H9 (cell line): ENCODE measurements around the gene SGSM2. TPM values are rescaled to one million over a fixed set of nuclear protein-coding genes. Genes with fewer than 3 reads are reported as not detected.

Experiments
- DNase-seq: peaks from one replicate; pipeline ENCODE4 v3.0.0-alpha.2; 2017
- H2AFZ ChIP-seq: one replicate; pipeline ENCODE4 v1.6.1; 2013; ENCODE audit warnings: mild to moderate bottlenecking, low read length, control low read depth, moderate library complexity
- H2AK5ac ChIP-seq: 2 replicates; pipeline ENCODE4 v1.6.1; 2013; ENCODE audit warnings: low read length, control low read depth, mixed read lengths; ENCODE audit not compliant: insufficient read length
- H2BK120ac ChIP-seq: one replicate; pipeline ENCODE4 v1.6.1; 2013; ENCODE audit warnings: low read depth, mild to moderate bottlenecking, low read length, control low read depth, inconsistent platforms; ENCODE audit not compliant: poor library complexity, severe bottlenecking
- H2BK12ac ChIP-seq: 2 replicates; pipeline ENCODE4 v1.6.1; 2013; ENCODE audit warnings: low read length, control low read depth, mixed read lengths, low read depth; ENCODE audit not compliant: insufficient read length
- H2BK15ac ChIP-seq: 2 replicates; pipeline ENCODE4 v1.6.1; 2013; ENCODE audit warnings: low read depth, low read length, control low read depth
- H2BK20ac ChIP-seq: one replicate; pipeline ENCODE4 v1.6.1; 2013; ENCODE audit warnings: low read depth, mild to moderate bottlenecking, low read length, control low read depth, inconsistent platforms; ENCODE audit not compliant: poor library complexity, severe bottlenecking
- H2BK5ac ChIP-seq: 2 replicates; pipeline ENCODE4 v1.6.1; 2013; ENCODE audit warnings: low read length, control low read depth, mixed read lengths; ENCODE audit not compliant: insufficient read length
- H3K14ac ChIP-seq: 2 replicates; pipeline ENCODE4 v1.6.1; 2013; ENCODE audit warnings: low read length, control low read depth; ENCODE audit not compliant: insufficient read depth
- H3K18ac ChIP-seq: 2 replicates; pipeline ENCODE4 v1.6.1; 2013; ENCODE audit warnings: low read depth, mild to moderate bottlenecking, mixed read lengths, low read length, control low read depth; ENCODE audit not compliant: insufficient read length
- H3K23ac ChIP-seq: 2 replicates; pipeline ENCODE4 v1.6.1; 2013; ENCODE audit warnings: low read length, control low read depth, mixed read lengths, low read depth; ENCODE audit not compliant: insufficient read length
- H3K23me2 ChIP-seq: 2 replicates; pipeline ENCODE4 v1.6.1; 2013; ENCODE audit warnings: low read depth, mild to moderate bottlenecking, mixed read lengths, low read length, control low read depth; ENCODE audit not compliant: insufficient read length, poor library complexity, severe bottlenecking
- H3K27ac ChIP-seq: 2 replicates; pipeline ENCODE4 v1.5.1; 2013; ENCODE audit warnings: low read length, control low read depth, mixed read lengths, low read depth; ENCODE audit not compliant: insufficient read length
- H3K27me3 ChIP-seq: 2 replicates; pipeline ENCODE4 v1.6.1; 2013; ENCODE audit warnings: low read length, control low read depth, inconsistent platforms; ENCODE audit not compliant: insufficient read depth
- H3K4ac ChIP-seq: 2 replicates; pipeline ENCODE4 v1.6.1; 2013; ENCODE audit warnings: low read depth, mild to moderate bottlenecking, control low read depth, inconsistent platforms, low read length, moderate library complexity
- H3K4me1 ChIP-seq: 2 replicates; pipeline ENCODE4 v1.6.1; 2013; ENCODE audit warnings: low read length, control low read depth, inconsistent platforms; ENCODE audit not compliant: insufficient read depth
- H3K4me2 ChIP-seq: 2 replicates; pipeline ENCODE4 v1.6.1; 2013; ENCODE audit warnings: low read length, control low read depth, mixed read lengths; ENCODE audit not compliant: insufficient read length, insufficient read depth
- H3K56ac ChIP-seq: 2 replicates; pipeline ENCODE4 v1.6.1; 2013; ENCODE audit warnings: low read depth, mild to moderate bottlenecking, mixed read lengths, low read length, control low read depth; ENCODE audit not compliant: insufficient read length
- H3K79me1 ChIP-seq: 2 replicates; pipeline ENCODE4 v1.6.1; 2013; ENCODE audit warnings: low read depth, mild to moderate bottlenecking, moderate library complexity, low read length, control low read depth, inconsistent platforms; ENCODE audit not compliant: insufficient read depth, poor library complexity, severe bottlenecking
- H3K79me2 ChIP-seq: 2 replicates; pipeline ENCODE4 v1.6.1; 2013; ENCODE audit warnings: low read length, control low read depth, inconsistent platforms; ENCODE audit not compliant: insufficient read depth
- H3K9ac ChIP-seq: 2 replicates; pipeline ENCODE4 v1.6.1; 2013; ENCODE audit warnings: low read length, control low read depth, mixed read lengths; ENCODE audit not compliant: insufficient read length; ENCODE audit errors: extremely low read depth
- H3K9me3 ChIP-seq: one replicate; pipeline ENCODE4 v1.6.1; 2013; ENCODE audit warnings: low read depth, low read length, inconsistent platforms; ENCODE audit not compliant: control insufficient read depth
- H3T11ph ChIP-seq: one replicate; pipeline ENCODE4 v1.6.1; 2013; ENCODE audit warnings: mild to moderate bottlenecking, low read length, control low read depth, inconsistent platforms
- H4K20me1 ChIP-seq: one replicate; pipeline ENCODE4 v1.6.1; 2013; ENCODE audit not compliant: control insufficient read depth, insufficient read length, insufficient read depth
- H4K5ac ChIP-seq: 2 replicates; pipeline ENCODE4 v1.6.1; 2013; ENCODE audit warnings: low read depth, mild to moderate bottlenecking, mixed read lengths, low read length, control low read depth; ENCODE audit not compliant: insufficient read length
- H4K8ac ChIP-seq: replicated peaks from 2 replicates; pipeline ENCODE4 v1.6.1; 2013; ENCODE audit warnings: low read length, control low read depth, mixed read lengths, low read depth; ENCODE audit not compliant: insufficient read length
- H4K91ac ChIP-seq: 2 replicates; pipeline ENCODE4 v1.6.1; 2013; ENCODE audit warnings: low read depth, mild to moderate bottlenecking, moderate library complexity, mixed read lengths, low read length, control low read depth; ENCODE audit not compliant: insufficient read length
- H3K27ac Mint-ChIP-seq, 3 experiments: 2 replicates in 2 of 3; 3 replicates in 1 of 3; pipeline ENCODE4 v1.8.0; 2020 to 2021; ENCODE audit warnings: mixed read lengths in 3 of 3, mild to moderate bottlenecking in 1 of 3, moderate library complexity in 1 of 3
- H3K27me3 Mint-ChIP-seq: 2 replicates; pipeline ENCODE4 v1.8.0; 2021; ENCODE audit warnings: low read depth, mild to moderate bottlenecking, moderate library complexity, mixed read lengths
- H3K36me3 Mint-ChIP-seq, 3 experiments: 2 replicates in 2 of 3; 3 replicates in 1 of 3; pipeline ENCODE4 v1.8.0; 2020 to 2021; ENCODE audit warnings: low read depth in 3 of 3, mixed read lengths in 3 of 3; ENCODE audit not compliant: insufficient read depth in 1 of 3
- H3K4me1 Mint-ChIP-seq, 2 experiments: 2 replicates each; pipeline ENCODE4 v1.8.0; 2020; ENCODE audit warnings: mixed read lengths in 2 of 2
- H3K4me3 Mint-ChIP-seq, 2 experiments: 2 replicates in 1 of 2; 3 replicates in 1 of 2; pipeline ENCODE4 v1.8.0; 2020 to 2021; ENCODE audit warnings: mild to moderate bottlenecking in 2 of 2, mixed read lengths in 2 of 2, moderate library complexity in 1 of 2
- H3K9me3 Mint-ChIP-seq, 2 experiments: 2 replicates in 1 of 2; 3 replicates in 1 of 2; pipeline ENCODE4 v1.8.0; 2020; ENCODE audit warnings: mild to moderate bottlenecking in 2 of 2, mixed read lengths in 2 of 2, moderate library complexity in 1 of 2
- WGBS: extraction: QIAGEN DNeasy Blood & Tissue Kit; methylation state at CpG from one replicate; pipeline ENCODE4 v1.1.7; 2013; ENCODE audit warnings: missing lambda C conversion rate, low lambda C conversion rate, mixed read lengths; ENCODE audit not compliant: insufficient read length; ENCODE audit errors: extremely low coverage; 5-methylcytosine and 5-hydroxymethylcytosine counted together
- total RNA-seq: library from RNA; stranded (reverse); gene quantifications from 2 replicates; pipeline ENCODE4 v1.2.1, GENCODE V29; 2021
- TF ChIP-seq, protein P1 (sequence below): fragments of 200-600 bp; sonication (generic); conservative IDR thresholded peaks from 3 replicates; pipeline ENCODE4 v1.8.0; 2021; ENCODE audit warnings: antibody characterized with exemption, mild to moderate bottlenecking

Gene SGSM2
- total RNA-seq, 1 experiment from 2014 or later, result 45.6 TPM

- no peak overlapping the region for H3K27ac ChIP-seq
- H3K27me3 ChIP-seq, result no peaks in the 10 kb centered on the region
- WGBS, result no CpG with 5 or more reads among the region's 83 CpGs
- H3K79me1 ChIP-seq, result no peaks in the 10 kb centered on the region
- no peak overlapping the region for H2AFZ ChIP-seq
- H3K4me1 ChIP-seq, result peaks cover 4% of the 10 kb centered on the region; the same call in 1 of the 2 replicates
- no peaks in the 10 kb centered on the region for H4K20me1 ChIP-seq
- H3K4me2 ChIP-seq, result peak overlapping the region; percentile 76
- peak overlapping the region; percentile 23 for H3K9ac ChIP-seq
- no peak overlapping the region for H4K91ac ChIP-seq
- peaks cover 36 to 53% of the 10 kb centered on the region in 2 experiments for H3K4me1 Mint-ChIP-seq
- peaks cover 3 to 25% (median 21%) of the 10 kb centered on the region in 3 experiments; a peak in 6 of 7 replicates for H3K36me3 Mint-ChIP-seq
- no peak overlapping the region for H4K5ac ChIP-seq
- H3K27ac Mint-ChIP-seq, result peak overlapping the region in 2 of 3 experiments; percentile 81 to 89; a peak in 4 of 7 replicates
- H2BK15ac ChIP-seq, result no peak overlapping the region
- H3K4me3 Mint-ChIP-seq, result peak overlapping the region; percentile 69 to 93
- DNase-seq, result peak; percentile 97
- H3K9me3 Mint-ChIP-seq, result no peaks in the 10 kb centered on the region; a peak in 2 of 5 replicates
- no peak overlapping the region for H3T11ph ChIP-seq
- peaks cover 4% of the 10 kb centered on the region for H3K23me2 ChIP-seq
- TF ChIP-seq, protein P1, sequence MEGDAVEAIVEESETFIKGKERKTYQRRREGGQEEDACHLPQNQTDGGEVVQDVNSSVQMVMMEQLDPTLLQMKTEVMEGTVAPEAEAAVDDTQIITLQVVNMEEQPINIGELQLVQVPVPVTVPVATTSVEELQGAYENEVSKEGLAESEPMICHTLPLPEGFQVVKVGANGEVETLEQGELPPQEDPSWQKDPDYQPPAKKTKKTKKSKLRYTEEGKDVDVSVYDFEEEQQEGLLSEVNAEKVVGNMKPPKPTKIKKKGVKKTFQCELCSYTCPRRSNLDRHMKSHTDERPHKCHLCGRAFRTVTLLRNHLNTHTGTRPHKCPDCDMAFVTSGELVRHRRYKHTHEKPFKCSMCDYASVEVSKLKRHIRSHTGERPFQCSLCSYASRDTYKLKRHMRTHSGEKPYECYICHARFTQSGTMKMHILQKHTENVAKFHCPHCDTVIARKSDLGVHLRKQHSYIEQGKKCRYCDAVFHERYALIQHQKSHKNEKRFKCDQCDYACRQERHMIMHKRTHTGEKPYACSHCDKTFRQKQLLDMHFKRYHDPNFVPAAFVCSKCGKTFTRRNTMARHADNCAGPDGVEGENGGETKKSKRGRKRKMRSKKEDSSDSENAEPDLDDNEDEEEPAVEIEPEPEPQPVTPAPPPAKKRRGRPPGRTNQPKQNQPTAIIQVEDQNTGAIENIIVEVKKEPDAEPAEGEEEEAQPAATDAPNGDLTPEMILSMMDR, result no peak
- no peak overlapping the region for H2BK12ac ChIP-seq
- H3K18ac ChIP-seq, result peak overlapping the region; percentile 32
- H3K9me3 ChIP-seq, result no peaks in the 10 kb centered on the region
- H3K27me3 Mint-ChIP-seq, result no peaks in the 10 kb centered on the region
- H4K8ac ChIP-seq, result no peak overlapping the region
- no peak overlapping the region for H3K23ac ChIP-seq
- H3K56ac ChIP-seq, result no peak overlapping the region
- no peak overlapping the region for H3K4ac ChIP-seq
- H3K79me2 ChIP-seq, result no peaks in the 10 kb centered on the region
- H2AK5ac ChIP-seq, result no peak overlapping the region
- H2BK5ac ChIP-seq, result no peak overlapping the region
- no peak overlapping the region for H2BK120ac ChIP-seq
- H3K14ac ChIP-seq, result no peak overlapping the region
- H2BK20ac ChIP-seq, result no peak overlapping the region
Measured at GRCh38 chr17:2392252-2393173, 55.2 kb downstream of the SGSM2 start.
